ENCODE results near the gene ZNF646.

DNA sequence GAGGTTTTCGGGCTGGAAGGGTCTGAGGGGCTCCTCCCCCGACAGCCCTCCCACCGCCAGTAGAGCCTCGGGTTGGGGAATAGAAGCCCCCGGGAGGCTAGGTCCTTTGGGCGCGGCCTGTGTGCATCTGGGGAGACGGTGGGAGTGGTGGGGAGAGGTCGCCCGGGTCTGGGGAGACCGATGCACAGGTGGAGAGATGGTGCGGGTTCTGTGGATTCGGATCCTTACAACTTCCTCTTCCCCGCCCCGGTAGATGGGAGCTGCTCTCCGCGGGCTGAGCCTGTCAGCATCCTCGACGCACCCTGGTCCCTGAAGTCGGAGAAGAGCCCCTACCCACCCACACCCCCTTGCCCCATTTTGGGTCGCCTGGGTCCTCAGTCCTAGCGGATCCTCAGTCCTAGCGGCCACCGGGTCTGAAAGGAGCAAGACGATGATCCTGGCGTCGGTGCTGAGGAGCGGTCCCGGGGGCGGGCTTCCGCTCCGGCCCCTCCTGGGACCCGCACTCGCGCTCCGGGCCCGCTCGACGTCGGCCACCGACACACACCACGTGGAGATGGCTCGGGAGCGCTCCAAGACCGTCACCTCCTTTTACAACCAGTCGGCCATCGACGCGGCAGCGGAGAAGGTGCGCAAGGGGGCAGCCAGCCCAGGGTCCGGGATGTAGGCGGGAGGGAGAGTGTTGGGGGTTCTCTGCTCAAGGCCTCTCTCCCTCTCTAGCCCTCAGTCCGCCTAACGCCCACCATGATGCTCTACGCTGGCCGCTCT, 34.8 kb downstream of the ZNF646 start:
- TF ChIP-seq NFYB (CRISPR knock-in tag; IDR thresholded peaks at IDR 0.05) = no peak
- no peak for TF ChIP-seq MAX (IDR thresholded peaks at IDR 0.05)
